Epithelial cell of esophagus (primary cell): Measurements from ENCODE around the gene ZNF577.

Experiments
- DNase-seq: peaks from one replicate; pipeline ENCODE4 v3.0.0; 2010; ENCODE audit warnings: low read depth
- H3K4me3 ChIP-seq: 2 replicates; pipeline ENCODE4 v1.5.1; 2011; ENCODE audit warnings: mild to moderate bottlenecking, low read length, control low read depth
- TF ChIP-seq, protein P1 (sequence below): IDR thresholded peaks from 2 replicates; pipeline ENCODE4 v1.5.1; 2011; ENCODE audit warnings: low read depth, mild to moderate bottlenecking, low read length, control low read depth, inconsistent platforms; ENCODE audit not compliant: insufficient read depth; ENCODE audit errors: missing control alignments

The ZNF577 gene

DNA sequence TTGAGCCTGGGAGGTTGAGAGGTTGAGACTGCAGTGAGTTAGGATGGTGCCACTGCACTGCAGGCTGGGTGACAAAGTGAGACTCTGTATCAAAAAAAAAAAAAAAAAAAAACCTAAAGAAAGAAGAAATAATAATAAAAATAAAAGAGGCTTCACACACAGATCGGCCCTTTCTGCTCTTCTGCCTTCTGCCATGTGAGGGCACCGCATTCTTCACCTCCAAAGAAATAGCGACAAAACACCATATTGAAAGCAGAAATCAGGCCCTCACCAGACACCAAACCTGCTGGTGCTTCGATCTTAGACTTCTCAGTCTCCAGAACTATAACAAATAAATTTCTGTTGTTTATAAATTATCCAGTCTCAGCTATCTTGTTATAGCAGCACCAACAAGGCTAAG lies 14.1 kb upstream of the ZNF577 start:
- H3K4me3 ChIP-seq, result no peak overlapping the region
- no peak for DNase-seq

DNA sequence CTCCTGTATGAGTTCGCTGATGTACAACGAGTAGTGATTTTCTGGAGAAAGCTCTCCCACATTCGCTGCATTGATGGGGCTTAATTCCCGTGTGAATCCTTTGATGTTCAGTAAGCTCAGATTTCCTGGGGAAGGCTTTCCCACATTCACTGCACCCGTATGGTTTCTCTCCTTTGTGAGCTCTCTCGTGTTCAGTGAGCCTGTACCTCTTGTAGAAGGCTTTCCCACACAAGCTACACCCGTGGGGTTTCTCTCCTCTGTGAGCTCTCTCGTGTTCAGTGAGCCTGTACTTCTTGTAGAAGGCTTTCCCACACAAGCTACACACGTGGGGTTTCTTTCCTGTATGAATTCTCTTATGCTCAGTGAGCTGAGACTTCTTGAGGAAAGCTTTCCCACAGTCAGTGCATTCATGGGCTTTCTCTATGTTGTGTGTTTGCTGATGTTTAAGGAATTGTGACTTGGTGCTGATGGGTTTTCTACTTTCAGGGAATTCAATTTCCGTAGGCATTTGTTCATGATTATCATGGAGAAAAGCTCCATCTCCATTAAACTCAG lies 3.5 kb upstream of the ZNF577 start:
- no peak overlapping the region for H3K4me3 ChIP-seq
- TF ChIP-seq, protein P1, sequence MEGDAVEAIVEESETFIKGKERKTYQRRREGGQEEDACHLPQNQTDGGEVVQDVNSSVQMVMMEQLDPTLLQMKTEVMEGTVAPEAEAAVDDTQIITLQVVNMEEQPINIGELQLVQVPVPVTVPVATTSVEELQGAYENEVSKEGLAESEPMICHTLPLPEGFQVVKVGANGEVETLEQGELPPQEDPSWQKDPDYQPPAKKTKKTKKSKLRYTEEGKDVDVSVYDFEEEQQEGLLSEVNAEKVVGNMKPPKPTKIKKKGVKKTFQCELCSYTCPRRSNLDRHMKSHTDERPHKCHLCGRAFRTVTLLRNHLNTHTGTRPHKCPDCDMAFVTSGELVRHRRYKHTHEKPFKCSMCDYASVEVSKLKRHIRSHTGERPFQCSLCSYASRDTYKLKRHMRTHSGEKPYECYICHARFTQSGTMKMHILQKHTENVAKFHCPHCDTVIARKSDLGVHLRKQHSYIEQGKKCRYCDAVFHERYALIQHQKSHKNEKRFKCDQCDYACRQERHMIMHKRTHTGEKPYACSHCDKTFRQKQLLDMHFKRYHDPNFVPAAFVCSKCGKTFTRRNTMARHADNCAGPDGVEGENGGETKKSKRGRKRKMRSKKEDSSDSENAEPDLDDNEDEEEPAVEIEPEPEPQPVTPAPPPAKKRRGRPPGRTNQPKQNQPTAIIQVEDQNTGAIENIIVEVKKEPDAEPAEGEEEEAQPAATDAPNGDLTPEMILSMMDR, result no peak
- no peak for DNase-seq

More for the DNA sequence above, 14.1 kb upstream of the ZNF577 start:
- TF ChIP-seq, protein P1, result no peak

DNA sequence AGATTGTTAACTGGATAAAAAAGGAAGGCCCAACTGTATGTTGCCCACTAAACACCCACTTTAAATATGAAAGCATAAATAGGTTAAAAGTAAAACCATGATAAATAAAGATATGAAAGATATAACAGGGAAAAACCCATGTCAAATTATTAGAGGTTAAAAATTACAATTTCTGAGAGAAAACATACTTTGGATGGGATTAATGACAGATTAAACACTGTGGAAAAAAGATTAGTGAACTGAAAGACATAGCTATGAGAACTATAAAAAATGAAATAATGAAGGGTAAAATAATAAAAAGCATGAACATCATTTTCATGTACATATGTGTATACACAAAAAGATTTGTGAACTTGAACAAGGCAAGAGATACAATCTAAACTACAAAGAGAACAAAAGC lies 2.2 kb upstream of the ZNF577 start:
- TF ChIP-seq, protein P1, result no peak
- no peak overlapping the region for H3K4me3 ChIP-seq
- no peak for DNase-seq

DNA sequence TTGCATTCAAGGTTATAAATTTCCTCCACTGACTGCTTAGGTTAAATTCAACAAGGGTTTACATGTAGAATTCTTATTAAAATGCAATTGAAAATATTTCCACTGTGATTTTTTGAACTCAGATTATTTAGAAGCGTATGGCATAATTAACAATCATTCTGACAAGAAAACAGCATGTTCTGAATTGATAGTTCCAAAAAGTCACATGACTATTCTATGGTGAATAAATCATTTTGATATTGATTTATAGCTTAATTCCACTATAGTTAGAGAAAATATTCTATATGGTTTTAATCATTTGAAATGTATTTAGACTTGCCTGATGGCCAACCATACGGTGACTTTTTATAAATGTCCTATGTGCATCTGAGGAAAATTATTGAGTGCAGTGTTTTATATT lies 3.0 kb downstream of the ZNF577 start:
- H3K4me3 ChIP-seq, result no peak overlapping the region
- TF ChIP-seq, protein P1, result no peak
- no peak for DNase-seq

DNA sequence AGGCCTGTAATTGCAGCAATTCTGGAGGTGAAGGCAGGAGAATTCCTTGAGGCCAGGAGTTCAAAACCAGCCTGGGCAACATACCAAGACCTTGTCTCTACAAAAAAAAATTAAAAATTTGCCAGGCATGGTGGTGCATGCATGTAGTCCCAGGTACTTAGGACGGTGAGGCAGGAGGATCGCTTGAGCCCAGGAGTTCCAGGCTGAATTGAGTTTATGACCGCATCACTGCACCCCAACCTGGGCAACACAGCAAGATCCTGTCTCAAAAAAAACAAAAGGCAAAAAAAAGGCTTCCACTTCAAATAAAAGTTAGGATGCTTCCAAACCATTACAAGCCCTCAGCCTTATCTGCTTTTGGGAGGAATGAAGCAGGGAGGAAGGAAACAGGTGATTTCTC lies 5.2 kb downstream of the ZNF577 start:
- TF ChIP-seq, protein P1, result no peak
- DNase-seq, result no peak
- no peak overlapping the region for H3K4me3 ChIP-seq

DNA sequence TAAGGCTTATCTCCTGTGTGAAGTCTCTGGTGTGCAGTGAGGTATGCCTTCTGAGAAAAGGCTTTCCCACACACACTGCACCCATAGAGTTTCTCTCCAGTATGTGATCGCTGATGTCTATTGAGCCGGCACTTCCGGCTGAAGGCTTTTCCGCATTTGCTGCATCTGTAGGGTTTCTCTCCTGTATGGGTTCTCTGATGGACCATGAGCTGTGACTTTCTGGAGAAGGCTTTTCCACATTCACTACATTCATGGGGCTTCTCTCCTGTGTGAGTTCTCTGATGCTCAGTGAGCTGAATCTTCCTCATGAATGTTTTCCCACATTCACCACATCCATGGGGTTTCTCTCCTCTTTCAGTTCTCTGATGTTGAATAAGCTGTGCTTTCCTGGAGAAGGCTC lies 14.7 kb downstream of the ZNF577 start:
- TF ChIP-seq, protein P1, result no peak
- no peak overlapping the region for H3K4me3 ChIP-seq
- no peak for DNase-seq

DNA sequence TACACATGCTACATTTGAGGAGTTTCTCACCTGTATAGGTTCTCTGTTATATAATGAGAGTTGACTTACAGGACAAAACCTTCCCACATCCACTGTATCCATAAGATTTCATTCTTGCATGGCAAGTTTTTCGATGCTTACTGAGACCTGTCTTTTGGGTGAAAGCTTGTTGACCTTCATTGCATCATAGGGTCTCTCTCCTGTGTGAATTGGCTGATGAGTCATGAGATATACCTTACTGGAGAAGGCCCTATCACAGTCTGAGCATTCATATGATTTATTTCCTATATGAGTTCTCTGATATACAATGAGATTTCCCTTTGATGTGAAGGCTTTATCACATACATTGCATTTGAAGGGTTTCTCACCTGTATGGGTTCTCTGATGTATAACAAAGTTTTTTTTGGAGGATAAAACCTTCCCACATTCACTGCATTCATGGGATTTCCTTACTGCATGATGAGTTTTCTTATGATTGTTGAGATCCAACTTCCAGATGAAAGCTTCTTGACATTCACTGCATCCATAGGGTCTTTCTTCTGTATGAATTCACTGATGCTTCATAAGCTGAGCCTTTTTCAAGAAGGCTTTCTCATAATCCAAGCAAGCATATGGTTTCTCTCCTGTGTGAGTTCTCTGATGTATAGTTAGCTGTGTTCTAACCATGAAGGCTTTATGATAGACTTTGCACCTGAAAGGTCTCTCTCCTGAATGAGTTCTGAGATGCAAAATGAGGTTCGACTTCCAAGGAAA lies 25.7 kb downstream of the ZNF577 start:
- no peak for DNase-seq
- H3K4me3 ChIP-seq, result no peak overlapping the region
- TF ChIP-seq, protein P1, result no peak
